Measurements from ENCODE around the gene MYO10.
"Not testable (repeated sequence)": the region's sequence is repeated elsewhere in the genome, so short reads cannot be mapped to it uniquely, and the experiment has no call there.

Gene MYO10

DNA sequence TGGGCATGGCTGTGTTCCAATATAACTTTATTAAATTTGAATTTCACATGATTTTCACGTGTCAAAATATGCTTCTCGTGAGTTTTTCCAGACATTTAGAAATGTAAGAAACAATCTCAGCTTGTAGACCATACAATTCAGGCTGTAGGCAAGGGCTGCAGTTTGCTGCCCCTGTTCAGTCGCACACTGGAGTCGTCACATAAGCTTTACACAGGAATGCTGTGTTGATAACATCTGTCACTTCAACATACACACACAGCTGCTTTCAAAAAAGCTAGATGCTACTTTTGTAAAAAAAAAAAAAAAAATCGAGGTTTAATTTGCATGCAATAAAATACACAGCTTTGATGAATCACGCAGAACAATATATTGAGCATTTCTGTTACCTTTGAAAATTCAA is 77.9 kb downstream of the MYO10 start:
- DNase-seq = no peak

DNA sequence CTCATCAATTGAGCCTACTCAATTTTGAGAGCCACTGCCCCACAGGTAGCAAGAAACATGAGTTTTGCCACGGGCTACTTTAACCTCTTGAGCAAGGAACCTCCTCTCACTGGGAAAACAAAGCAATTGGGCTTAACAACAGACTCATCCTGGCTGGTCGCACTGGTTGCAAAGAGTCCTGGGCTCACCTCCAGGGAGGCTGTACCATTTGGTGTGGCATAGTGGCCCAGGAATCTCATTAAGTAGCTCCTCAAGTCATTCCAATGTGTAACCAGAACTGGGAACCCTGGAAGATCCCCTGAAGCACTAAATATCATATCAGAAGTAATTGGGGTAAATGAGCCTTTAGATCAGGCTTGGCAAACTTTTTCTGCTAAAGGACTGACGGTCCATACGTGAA is 78.5 kb downstream of the MYO10 start:
- peak in 1 of 3 experiments; percentile 57 for DNase-seq

DNA sequence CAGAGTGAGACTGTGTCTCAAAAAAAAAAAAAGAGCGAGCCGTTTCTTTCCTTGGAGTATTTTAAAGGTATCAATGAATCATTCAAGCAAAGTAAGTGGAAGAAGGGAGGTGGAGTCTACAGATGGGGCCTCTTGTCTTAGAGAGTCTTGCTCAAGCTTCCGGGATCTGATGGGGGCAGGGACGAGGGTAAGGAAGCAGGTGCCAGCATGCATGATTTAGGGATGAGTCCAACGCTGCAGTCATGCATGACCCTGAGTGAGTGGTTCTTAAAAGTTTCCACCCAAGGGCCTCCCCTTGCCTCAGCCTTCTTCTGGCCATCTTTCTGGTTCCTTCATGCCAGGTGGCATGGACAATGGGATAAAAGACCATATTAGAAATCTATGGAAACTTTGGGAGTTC is 79.6 kb downstream of the MYO10 start:
- peak in 1 of 3 experiments; percentile 90 for DNase-seq

DNA sequence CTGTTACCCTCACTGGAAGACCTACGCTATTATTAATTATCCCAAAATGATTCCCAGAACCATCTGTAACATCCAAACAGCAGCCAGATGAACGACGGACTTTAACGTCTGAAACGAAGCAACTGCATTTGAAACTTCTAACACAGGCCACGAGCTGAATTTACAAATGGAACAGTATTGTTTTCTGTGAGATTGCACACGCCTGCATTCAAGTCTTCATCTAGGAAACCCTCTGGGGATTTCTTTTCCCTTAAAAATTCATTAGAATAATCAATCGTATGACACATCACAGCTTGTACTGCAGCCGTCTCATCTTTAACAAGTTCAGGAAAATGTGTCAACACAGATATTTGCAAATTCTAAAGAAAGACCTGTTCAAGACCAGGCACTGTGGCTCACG is 80.2 kb downstream of the MYO10 start:
- no peak for DNase-seq

DNA sequence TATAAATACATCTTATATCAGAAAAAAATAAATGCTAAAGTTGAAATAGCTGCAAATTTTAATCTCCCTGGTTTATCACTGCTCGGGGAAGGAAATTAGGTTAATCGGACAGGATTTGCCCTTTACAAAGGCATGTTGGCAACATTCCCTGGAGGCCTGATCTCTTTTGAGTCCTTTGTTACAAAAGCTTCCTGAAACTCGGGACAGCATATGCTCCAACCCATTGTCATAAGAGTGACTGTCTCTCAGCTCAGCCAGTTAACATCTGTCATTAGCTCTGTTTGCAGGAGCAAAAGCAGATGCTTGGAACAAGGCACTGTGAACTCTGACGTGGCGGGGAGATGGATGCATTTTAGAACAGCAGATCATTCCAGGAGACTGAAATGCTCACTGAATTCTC is 80.6 kb downstream of the MYO10 start:
- peak in 2 of 3 experiments; percentile 24 to 61 for DNase-seq

DNA sequence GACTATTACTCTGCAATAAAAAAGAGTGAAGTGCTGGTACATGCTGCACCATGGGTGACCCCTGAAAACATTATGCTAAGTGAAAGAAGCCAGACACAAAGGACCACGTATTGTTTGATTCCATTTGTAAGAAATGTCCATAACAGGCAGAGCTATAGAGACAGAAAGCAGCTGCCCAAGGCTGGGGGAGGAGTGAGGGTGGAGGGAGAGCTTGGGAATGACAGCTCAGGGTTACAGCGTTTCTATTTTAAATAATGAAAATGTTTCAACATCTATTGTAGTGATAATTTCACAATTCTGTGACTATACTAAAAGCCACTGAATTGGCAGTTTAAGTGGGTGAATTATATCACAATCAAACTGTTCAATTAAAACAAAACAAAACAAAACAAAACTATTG is 81.7 kb downstream of the MYO10 start:
- no peak for DNase-seq

DNA sequence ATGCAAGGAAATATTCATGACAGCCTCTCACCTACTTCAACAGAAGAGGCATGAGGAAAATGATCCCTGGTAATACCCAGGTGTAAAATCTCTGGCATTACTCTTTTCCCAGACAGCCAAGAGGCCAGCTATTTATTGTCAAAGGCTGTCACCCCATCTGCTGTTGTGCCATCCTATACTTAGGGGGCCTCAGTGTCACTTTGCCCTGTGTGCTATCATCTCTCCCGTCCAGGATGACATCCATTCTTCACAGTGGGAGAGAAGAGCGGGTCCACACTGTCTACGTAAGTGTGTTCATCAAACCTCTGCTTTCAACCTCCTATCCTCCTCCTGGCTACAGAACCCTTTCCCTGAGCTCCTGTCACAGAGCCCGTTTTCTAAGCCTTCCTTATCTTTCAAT is 82.6 kb downstream of the MYO10 start:
- no peak for DNase-seq

DNA sequence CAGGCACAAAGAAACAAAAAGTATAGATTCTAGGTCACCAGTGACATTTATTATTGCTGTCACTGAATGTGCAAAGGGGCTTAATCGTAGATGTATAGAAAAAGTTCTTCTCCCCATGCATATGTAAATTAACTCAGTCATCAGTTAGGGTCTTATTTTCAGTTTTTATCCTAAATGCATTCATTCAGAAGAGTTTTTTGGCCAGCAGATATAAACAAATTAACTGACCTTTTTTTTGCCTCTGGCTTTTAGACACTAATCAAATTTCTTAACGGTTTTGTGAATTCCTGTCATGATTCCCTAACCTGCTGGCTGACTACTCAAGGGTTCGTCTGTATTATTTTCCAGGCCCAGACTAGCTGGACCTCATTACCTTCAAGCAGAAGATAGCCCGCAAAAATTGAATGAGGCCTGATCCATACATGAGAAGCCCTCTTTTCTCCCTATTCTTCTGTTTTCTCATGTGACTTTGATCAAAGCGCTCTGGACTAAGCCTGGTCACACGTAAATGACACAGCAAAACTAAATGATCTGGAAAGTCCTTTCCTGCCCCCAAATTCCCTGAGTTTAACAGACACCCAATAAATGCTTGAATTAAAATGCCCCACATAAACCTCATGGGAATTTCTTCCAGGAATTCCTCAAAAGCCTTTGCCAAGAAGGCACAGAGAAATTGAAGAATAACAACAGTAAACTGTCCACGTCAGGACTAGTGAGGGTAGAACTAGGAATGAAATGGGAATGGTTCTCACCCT is 83.7 kb downstream of the MYO10 start:
- DNase-seq = no peak

DNA sequence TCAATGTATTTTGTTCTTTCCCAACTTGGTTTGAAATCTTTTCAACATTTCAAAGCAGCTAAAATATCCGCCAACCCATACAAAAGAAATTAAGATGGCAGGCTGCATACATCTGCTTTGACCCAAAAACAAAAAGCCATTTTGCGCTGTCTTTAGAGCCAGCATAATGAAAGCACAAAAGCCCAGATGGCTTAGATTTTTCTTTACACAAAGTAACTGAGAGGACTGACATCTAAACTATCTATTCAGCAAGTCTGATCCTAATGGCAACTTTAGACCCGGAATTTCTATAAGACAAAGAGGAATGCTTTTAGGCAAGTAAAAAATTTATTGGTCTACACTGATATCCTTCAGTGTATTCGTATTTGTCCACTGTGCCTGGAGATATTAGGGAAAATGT is 86.3 kb downstream of the MYO10 start:
- DNase-seq = no peak

DNA sequence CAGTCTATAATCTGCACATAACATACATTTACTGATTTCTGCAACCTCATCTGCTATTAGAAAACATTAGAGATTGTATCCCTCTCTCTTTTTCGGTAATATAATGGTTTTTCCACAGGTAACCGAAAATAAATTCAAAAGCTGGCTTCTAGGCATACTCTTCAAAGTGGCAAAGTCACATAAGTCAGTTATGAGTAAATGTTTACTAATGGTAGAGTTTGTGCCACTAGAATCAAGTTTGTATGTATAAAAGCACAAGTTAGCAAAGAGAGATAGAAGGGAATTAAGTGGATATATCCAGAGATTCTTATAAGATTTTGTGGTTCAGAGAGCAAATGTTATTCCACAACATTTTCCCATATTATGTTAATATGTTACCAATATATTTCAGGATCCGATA is 86.9 kb downstream of the MYO10 start:
- no peak for DNase-seq

DNA sequence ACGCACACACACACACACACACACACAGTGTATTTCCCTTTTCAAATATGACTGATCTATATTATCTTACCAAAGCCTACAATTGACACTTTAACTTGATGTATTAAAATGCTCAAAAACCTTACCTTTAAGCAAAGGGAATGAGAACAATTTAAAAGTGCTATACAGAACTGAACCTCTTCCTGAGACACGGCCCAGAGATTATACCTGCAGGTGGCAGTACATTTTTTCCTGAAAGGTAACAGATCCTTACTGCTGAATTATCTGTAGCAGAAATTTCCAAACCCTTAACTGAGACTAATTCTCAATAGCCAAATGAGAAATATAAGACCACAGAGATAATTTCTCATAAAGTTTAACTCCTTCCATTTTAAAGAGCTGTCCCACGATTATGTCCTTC is 91.1 kb downstream of the MYO10 start:
- DNase-seq = peak in 1 of 3 experiments; percentile 12

DNA sequence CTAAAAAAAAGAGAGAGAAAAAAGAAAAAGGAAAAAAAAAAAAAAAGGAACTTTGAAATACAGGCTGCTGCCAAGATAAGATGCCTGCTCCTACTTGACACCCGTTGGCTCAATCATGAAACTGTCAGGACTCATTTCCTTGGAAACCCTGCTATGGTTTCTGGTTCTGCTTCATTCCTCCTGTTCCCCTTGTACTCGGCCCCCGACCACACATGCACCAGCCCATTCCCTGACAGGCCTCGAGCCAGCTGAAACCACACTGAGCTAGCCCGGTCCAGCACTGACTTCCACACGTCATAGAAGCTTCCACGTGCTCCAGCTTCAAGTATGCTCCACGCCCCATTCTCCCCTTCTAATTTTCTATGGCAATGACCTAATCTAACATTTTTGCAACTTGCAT is 93.2 kb downstream of the MYO10 start:
- DNase-seq = no peak

DNA sequence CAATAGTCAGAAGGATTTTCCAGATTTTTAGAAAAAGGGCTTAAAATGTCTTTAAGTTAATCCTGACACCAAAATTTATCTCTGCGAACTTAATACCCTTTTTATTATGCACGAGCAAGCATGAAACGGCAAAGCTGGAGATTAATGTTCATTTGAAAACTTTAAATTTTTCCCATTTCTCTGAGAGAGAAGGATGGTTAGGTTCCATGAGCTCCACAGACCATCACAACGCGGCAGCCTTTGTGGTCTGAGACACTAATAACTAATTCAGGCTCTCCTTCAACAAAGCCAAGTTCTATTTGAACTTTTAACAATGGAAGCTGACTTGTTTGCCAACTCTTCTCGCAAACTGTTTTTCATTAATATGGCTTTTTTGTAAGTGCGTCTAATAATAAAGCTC is 94.7 kb downstream of the MYO10 start:
- no peak for DNase-seq

DNA sequence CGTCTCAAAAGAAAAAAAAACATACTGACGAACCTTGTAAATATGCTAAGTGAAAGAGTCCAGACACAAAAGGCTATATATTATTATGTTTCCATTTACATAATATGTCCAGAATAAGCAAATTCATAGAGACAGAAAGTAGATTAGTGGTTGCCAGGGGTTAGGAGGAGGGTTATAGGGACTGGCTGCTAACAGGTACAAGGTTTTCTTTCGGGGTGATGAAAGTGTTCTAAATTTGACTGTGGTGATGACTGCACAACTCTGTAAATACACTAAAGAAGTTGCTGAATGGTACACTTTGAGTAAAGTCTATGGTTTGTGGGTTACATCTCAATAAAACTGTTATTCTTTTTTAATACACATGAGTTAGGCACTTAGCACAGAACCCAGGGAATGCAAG is 98.8 kb downstream of the MYO10 start:
- no peak for DNase-seq

DNA sequence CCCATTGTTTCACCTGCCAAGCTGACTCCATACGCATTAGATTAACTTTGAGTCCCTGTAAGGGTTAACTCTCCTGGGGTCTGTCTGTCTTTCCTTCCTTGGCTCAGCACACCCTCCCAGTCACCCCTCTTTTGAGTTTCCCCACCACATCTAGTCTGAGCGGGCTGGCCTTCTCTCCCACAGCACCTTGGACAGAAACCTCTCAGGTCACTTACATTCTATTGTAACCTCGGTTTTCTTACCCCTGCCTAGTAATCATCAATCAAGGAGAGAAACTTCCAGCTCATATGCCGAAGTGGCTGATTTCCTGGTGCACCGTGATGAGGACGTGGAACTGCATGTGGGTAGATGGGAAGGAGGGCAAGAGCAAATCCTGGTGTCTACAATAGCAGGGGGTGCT is 102.1 kb downstream of the MYO10 start:
- no peak for DNase-seq

DNA sequence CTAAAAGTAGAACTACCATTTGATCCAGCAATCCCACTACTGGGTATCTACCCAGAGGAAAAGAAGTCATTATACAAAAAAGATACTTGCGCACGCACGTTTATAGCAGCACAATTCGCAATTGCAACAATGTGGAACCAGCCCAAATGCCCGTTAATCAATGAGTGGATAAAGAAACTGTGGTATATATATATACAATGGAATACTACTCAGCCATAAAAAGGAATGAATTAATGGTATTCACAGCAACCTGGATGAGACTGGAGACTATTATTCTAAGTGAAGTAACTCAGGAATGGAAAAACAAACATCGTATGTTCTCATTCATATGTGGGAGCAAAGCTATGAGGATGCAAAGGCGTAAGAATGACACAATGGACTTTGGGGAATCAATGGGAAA is 104.8 kb downstream of the MYO10 start:
- DNase-seq = not testable (repeated sequence)

DNA sequence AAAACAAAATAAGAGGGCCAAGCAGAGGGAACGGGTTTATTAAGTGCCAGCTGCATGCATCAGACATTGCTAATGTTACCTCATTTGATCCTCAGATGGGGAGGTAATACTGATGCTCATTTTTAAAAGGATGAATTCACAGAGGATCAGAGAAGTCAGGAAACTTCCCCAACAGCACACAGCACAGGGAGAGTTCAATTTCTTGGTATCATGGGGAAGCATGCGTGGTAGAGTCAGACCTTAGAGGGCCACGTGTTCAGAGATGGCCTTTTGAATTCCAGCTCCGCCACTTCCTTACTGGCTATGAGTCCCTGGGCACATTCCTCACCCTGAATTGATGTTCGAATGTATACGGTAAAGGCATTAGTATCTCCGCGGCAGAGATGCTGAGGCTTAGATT is 108.3 kb downstream of the MYO10 start:
- no peak for DNase-seq

DNA sequence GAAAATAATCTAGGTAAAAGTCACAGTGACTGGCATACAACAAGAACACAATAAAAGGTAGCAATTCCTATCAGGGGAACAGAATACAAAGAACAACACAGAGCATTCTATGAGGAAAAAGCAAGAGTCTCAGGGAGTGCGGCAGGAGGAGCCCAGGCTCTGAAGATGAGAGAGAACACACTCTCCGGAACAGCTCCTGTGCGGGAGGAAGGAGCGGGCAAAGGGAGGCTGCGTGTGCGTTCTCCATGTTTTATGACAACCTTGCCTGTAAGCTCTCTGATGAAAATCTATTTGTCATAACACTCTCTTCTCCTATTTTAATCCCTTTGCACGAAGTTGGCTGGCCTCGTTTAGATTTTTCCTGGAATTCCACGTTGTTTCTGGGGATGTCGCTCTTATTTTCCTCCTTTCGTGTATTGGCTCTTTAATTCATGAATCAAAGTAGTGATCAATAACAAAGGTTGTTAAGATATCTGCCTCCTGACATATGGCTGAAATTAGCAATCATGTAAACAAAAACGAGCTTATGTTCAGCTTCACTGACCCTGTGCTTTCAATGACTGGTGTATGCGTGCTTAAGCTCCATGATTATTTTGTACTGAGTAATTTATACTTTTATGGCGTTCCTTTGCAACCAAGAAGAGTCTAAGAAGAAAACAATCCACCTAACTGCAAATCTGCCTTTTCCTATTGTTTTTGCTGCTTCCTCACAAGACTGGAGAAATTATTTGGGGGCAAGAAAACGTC is 109.5 kb downstream of the MYO10 start:
- DNase-seq = no peak

DNA sequence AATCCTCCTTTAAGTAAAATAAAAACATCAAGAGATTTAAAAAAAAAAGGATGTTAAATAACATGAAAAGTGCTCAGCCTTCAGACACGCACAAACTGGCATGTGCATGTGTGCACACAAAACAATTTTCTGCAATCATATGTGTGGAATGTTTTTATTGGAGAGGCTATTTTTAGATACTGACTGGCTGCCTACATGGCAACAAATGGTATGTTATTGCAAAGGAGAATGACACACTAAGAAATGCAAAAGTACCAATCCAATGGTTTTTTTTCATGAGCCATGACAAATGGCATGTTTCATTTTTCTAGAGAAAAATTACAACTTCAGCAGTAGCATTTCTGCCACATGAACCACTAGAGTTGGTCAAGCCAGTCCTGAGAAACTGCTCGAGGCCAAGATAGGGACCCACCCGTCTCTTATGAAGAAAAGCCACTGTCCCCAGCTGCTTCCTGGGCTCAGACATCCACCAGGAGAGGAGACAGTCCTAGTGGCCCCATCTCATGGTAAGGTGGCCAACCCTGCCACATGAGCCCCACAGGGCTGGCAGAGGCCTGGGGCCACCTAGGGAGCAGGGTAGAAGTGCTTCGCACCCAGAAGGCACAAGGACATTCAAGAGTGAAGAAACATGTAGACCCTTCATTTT is 116.4 kb downstream of the MYO10 start:
- DNase-seq = no peak

DNA sequence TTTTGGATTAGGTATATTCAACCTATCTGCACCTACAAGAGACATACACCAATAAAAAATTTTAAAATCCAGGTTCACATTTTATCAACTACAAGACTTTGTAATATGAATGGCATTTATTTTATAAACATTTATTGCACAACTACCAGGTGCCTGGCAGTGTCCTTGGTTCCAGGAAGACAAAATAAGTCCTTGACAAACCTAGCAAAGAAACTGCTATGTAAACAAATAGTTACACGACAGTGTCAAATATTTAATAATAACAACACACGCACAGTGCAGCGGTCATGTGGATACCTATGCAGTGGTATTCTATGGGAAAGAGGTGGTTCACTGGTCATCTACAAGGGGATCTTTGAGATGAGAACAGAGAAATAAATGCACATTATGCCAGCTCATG is 120.7 kb downstream of the MYO10 start:
- DNase-seq = no peak

DNA sequence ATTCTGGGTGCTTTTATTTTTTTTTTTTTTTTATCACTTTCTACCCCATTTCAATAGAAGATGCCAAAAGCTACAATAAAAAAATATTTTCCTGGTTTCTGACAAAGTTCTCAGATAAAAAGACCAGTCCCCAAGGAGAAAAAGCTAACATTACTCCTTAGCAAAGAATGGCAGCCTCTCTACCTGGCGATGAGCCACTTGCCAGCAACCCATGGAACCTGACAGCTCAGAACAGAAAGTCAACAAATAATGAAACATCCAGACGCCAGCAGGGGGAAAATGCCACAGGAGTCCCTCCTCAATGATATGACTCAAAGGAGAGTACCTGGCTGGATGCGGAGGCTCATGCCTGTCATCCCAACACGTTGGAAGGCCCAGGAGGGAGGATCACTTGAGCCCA is 123.2 kb downstream of the MYO10 start:
- DNase-seq = no peak

DNA sequence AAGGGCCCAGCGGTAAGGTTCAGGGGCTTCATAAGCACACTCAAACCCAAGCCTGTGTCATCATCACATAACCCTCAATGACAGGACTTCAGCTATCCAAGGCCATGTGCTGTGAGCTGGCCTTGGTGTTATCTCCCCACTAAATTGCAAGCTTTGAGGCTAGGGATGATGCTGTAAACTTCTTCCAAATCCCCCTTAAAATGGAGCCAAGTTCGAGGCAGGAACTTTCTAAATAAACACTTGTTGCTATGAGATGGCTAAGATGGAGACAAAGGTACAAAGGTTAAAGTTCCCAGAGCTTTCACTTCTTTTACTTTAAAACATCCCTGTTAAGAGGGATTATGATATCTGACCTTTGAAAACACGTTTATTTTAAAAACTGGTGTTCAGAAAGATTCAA is 123.6 kb downstream of the MYO10 start:
- DNase-seq = no peak

DNA sequence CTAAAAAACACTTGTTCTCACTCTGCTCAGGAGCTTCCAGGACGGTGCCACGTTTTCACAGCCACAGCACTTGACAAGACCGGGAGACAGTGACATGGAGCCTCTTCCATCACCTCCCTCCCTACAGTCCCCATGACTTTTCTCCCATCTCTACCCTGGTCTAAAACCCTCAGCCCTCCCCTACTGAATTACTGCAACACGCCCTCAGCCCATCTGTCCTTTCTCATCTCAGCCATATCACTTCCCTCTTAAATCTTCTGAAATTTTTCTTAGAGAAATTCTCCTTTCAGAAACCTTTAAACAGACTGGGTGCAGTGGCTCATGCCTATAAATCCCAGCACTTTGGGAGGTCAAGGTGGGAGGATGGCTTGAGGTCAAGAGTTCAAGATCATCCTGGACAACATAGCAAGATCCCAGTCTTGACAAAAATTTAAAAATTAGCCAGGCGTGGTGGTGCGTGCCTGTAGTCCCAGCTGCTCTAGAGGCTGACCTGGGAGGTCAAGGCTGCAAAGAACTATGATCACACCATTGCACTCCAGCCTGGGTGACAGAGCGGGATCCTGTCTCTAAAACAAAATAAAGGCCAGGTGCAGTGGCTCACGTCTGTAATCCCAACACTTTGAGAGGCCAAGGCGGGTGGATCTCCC is 125.8 kb downstream of the MYO10 start:
- no peak for DNase-seq
